Mesothelial cell of epicardium (in vitro differentiated cells): ENCODE measurements around the gene SCUBE1. TPM values are rescaled to one million over a fixed set of nuclear protein-coding genes. Genes with fewer than 3 reads are reported as not detected.

Experiments
- DNase-seq, 2 experiments: peaks; one replicate each; pipeline ENCODE4 v3.0.0; 2021; ENCODE audit warnings: low spot score in 2 of 2; ENCODE audit not compliant: unreplicated experiment in 2 of 2
- H3K27ac Mint-ChIP-seq: 2 replicates; pipeline ENCODE4 v1.8.0; 2021; ENCODE audit warnings: mixed read lengths
- H3K27me3 Mint-ChIP-seq: 2 replicates; pipeline ENCODE4 v1.8.0; 2021; ENCODE audit warnings: low read depth, mixed read lengths
- H3K36me3 Mint-ChIP-seq: 2 replicates; pipeline ENCODE4 v1.8.0; 2021; ENCODE audit warnings: mixed read lengths
- H3K4me1 Mint-ChIP-seq: 2 replicates; pipeline ENCODE4 v1.8.0; 2021; ENCODE audit warnings: mixed read lengths
- H3K4me3 Mint-ChIP-seq: 2 replicates; pipeline ENCODE4 v1.8.0; 2021; ENCODE audit warnings: mild to moderate bottlenecking, moderate library complexity, mixed read lengths
- H3K9me3 Mint-ChIP-seq: 2 replicates; pipeline ENCODE4 v1.8.0; 2021; ENCODE audit warnings: mixed read lengths
- CTCF ChIP-seq: fragments of 200-600 bp; sonication (generic); IDR thresholded peaks from one replicate; pipeline ENCODE4 v1.5.0; 2021; ENCODE audit warnings: antibody characterized with exemption; ENCODE audit not compliant: unreplicated experiment
- total RNA-seq: library from RNA; stranded (reverse); gene quantifications from 3 replicates; pipeline ENCODE4 v1.2.1, GENCODE V29; 2021

SCUBE1 gene
- total RNA-seq, 1 donor from 2014 or later = 19.3 TPM

GRCh38 chr22:43230571-43230970 is 112.6 kb downstream of the SCUBE1 start:
- H3K27ac Mint-ChIP-seq = no peak overlapping the region
- H3K4me1 Mint-ChIP-seq = peaks cover 40% of the 10 kb centered on the region
- H3K9me3 Mint-ChIP-seq = no peaks in the 10 kb centered on the region
- H3K36me3 Mint-ChIP-seq = no peaks in the 10 kb centered on the region
- H3K4me3 Mint-ChIP-seq = no peak overlapping the region
- DNase-seq = no peak
- no peak for TF ChIP-seq CTCF
- H3K27me3 Mint-ChIP-seq = no peaks in the 10 kb centered on the region

- Mint-ChIP-seq H3K9me3 (no peaks in the 10 kb centered on the region), H3K27ac (no peak overlapping the region), H3K4me1 (peaks cover 33% of the 10 kb centered on the region), H3K36me3 (no peaks in the 10 kb centered on the region), H3K27me3 (no peaks in the 10 kb centered on the region), H3K4me3 (no peak overlapping the region)
- TF ChIP-seq CTCF = no peak
- DNase-seq = no peak
These were observed 114.3 kb downstream of the SCUBE1 start for GRCh38 chr22:43228863-43229262.

- DNase-seq = no peak
- Mint-ChIP-seq H3K36me3 (no peaks in the 10 kb centered on the region), H3K27ac (no peak overlapping the region), H3K4me3 (no peak overlapping the region), H3K4me1 (peaks cover 30% of the 10 kb centered on the region), H3K27me3 (no peaks in the 10 kb centered on the region), H3K9me3 (no peaks in the 10 kb centered on the region)
- TF ChIP-seq CTCF = no peak
These were observed 114.8 kb downstream of the SCUBE1 start for GRCh38 chr22:43228330-43228729.

GRCh38 chr22:43227239-43227630 is 115.9 kb downstream of the SCUBE1 start:
- H3K27ac Mint-ChIP-seq = no peak overlapping the region
- H3K4me3 Mint-ChIP-seq = no peak overlapping the region
- H3K4me1 Mint-ChIP-seq = peaks cover 33% of the 10 kb centered on the region
- H3K36me3 Mint-ChIP-seq = no peaks in the 10 kb centered on the region
- no peak for DNase-seq
- no peaks in the 10 kb centered on the region for H3K27me3 Mint-ChIP-seq
- H3K9me3 Mint-ChIP-seq = no peaks in the 10 kb centered on the region
- no peak for TF ChIP-seq CTCF

GRCh38 chr22:43226377-43227238 is 116.6 kb downstream of the SCUBE1 start:
- Mint-ChIP-seq H3K27ac (peak overlapping the region; percentile 58), H3K4me3 (no peak overlapping the region)

More at GRCh38 chr22:43226377-43227238, 116.6 kb downstream of the SCUBE1 start:
- DNase-seq = no peak
- no peaks in the 10 kb centered on the region for H3K36me3 Mint-ChIP-seq
- peaks cover 33% of the 10 kb centered on the region for H3K4me1 Mint-ChIP-seq
- TF ChIP-seq CTCF = no peak
- no peaks in the 10 kb centered on the region for H3K9me3 Mint-ChIP-seq
- H3K27me3 Mint-ChIP-seq = no peaks in the 10 kb centered on the region
